ENCODE data around the gene SLC4A7. TPM values are rescaled to one million over a fixed set of nuclear protein-coding genes. Genes with fewer than 3 reads are reported as not detected.

The SLC4A7 gene
- total and polyA plus RNA-seq, 9 of the 15 experiments (the other 6 are each of a cell fraction or from before 2014, with no cell fraction given), result 1.7 to 13.6 (median 8.0) TPM

- H3K9me3 ChIP-seq (replicated peaks; ENCODE audit: control insufficient read depth, insufficient read depth, low read depth, low read length), result no peaks in the 10 kb centered on the region; the same call in 1 of the 2 replicates
- H3K4me3 ChIP-seq, result no peak overlapping the region
- in situ Hi-C loops (cut with MboI), result no loop called here
- H2AFZ ChIP-seq (ENCODE audit: low read depth, low read length), result no peak overlapping the region
- H3K4me2 ChIP-seq (ENCODE audit: insufficient read depth, low read length), result no peak overlapping the region
- TF ChIP-seq MYNN (IDR thresholded peaks at IDR 0.05) (no peak), MYNN (CRISPR knock-in tag; IDR thresholded peaks at IDR 0.05) (no peak), ZBTB43 (CRISPR knock-in tag; IDR thresholded peaks at IDR 0.05) (no peak), SRF (CRISPR knock-in tag; IDR thresholded peaks at IDR 0.05) (no peak), SMAD2 (IDR thresholded peaks at IDR 0.05; ENCODE audit: low read depth, low read length) (no peak), ETV6 (IDR thresholded peaks at IDR 0.05; ENCODE audit: borderline replicate concordance in 1 of 2, low read depth in 2 of 2, low read length in 1 of 2) (no peak), ETV6 (CRISPR knock-in tag; IDR thresholded peaks at IDR 0.05; ENCODE audit: borderline replicate concordance) (no peak), BACH1 (tag; IDR thresholded peaks at IDR 0.05) (no peak), CREBBP (IDR thresholded peaks at IDR 0.05; ENCODE audit: low read depth, low read length) (no peak), ZNF146 (CRISPR knock-in tag; IDR thresholded peaks at IDR 0.05; ENCODE audit: unreplicated experiment) (no peak)
- TF ChIP-seq, protein P1, sequence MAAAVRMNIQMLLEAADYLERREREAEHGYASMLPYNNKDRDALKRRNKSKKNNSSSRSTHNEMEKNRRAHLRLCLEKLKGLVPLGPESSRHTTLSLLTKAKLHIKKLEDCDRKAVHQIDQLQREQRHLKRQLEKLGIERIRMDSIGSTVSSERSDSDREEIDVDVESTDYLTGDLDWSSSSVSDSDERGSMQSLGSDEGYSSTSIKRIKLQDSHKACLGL (CRISPR knock-in tag; IDR thresholded peaks at IDR 0.05; ENCODE audit: borderline replicate concordance, poor library complexity, severe bottlenecking), result no peak
- TF ChIP-seq, protein P2, sequence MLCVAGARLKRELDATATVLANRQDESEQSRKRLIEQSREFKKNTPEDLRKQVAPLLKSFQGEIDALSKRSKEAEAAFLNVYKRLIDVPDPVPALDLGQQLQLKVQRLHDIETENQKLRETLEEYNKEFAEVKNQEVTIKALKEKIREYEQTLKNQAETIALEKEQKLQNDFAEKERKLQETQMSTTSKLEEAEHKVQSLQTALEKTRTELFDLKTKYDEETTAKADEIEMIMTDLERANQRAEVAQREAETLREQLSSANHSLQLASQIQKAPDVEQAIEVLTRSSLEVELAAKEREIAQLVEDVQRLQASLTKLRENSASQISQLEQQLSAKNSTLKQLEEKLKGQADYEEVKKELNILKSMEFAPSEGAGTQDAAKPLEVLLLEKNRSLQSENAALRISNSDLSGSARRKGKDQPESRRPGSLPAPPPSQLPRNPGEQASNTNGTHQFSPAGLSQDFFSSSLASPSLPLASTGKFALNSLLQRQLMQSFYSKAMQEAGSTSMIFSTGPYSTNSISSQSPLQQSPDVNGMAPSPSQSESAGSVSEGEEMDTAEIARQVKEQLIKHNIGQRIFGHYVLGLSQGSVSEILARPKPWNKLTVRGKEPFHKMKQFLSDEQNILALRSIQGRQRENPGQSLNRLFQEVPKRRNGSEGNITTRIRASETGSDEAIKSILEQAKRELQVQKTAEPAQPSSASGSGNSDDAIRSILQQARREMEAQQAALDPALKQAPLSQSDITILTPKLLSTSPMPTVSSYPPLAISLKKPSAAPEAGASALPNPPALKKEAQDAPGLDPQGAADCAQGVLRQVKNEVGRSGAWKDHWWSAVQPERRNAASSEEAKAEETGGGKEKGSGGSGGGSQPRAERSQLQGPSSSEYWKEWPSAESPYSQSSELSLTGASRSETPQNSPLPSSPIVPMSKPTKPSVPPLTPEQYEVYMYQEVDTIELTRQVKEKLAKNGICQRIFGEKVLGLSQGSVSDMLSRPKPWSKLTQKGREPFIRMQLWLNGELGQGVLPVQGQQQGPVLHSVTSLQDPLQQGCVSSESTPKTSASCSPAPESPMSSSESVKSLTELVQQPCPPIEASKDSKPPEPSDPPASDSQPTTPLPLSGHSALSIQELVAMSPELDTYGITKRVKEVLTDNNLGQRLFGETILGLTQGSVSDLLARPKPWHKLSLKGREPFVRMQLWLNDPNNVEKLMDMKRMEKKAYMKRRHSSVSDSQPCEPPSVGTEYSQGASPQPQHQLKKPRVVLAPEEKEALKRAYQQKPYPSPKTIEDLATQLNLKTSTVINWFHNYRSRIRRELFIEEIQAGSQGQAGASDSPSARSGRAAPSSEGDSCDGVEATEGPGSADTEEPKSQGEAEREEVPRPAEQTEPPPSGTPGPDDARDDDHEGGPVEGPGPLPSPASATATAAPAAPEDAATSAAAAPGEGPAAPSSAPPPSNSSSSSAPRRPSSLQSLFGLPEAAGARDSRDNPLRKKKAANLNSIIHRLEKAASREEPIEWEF (CRISPR knock-in tag; IDR thresholded peaks at IDR 0.05), result no peak
- H3K27me3 ChIP-seq (ENCODE audit: control insufficient read depth in 2 of 2, insufficient read depth in 2 of 2, low read length in 2 of 2), result no peaks in the 10 kb centered on the region
- H3K9me1 ChIP-seq (ENCODE audit: control insufficient read depth, insufficient read depth, low read length), result no peaks in the 10 kb centered on the region
- no peak for DNase-seq (ENCODE audit: extremely low read depth in 1 of 4, low spot score in 3 of 4)
- H3K9ac ChIP-seq (ENCODE audit: insufficient read depth in 1 of 2, low read depth in 2 of 2, low read length in 2 of 2), result no peak overlapping the region
- no peak for FAIRE-seq
- no peak overlapping the region for H3K27ac ChIP-seq (ENCODE audit: extremely low read depth, low read depth, low read length)
- no peaks in the 10 kb centered on the region for H3K4me1 ChIP-seq (replicated peaks in 1 of 2; ENCODE audit: control insufficient read depth in 2 of 2, insufficient read depth in 2 of 2, low read length in 2 of 2)
- no peaks in the 10 kb centered on the region for H4K20me1 ChIP-seq (replicated peaks; ENCODE audit: control insufficient read depth, insufficient read depth, low read length)
- intact Hi-C loops (cut with micrococcal nuclease), result no loop called here
- ChIA-PET CTCF (ENCODE audit: low intra/inter-chr PET ratio) (no interaction called here), POLR2A (no interaction called here)
- H3K79me2 ChIP-seq (ENCODE audit: control insufficient read depth, insufficient read depth, low read length), result 0 out of 3 replicates have a peak, but pooled peaks cover 4% of the 10 kb centered on the region
- no TSS peak for BruUV-seq (replicated peaks)
- H3K36me3 ChIP-seq (ENCODE audit: control insufficient read depth, insufficient read depth, low read length), result no peaks in the 10 kb centered on the region
- ATAC-seq, result no peak
- WGBS (ENCODE audit: insufficient coverage, low coverage, missing lambda C conversion rate), result 19% methylated on average over 6 of the region's 6 CpGs
Measured at GRCh38 chr3:27471923-27472550, 12.1 kb downstream of the SLC4A7 start.
